Adipocyte (in vitro differentiated cells): ENCODE data around the gene ZNF574.
"Not testable (repeated sequence)": the region's sequence is repeated elsewhere in the genome, so short reads cannot be mapped to it uniquely, and the experiment has no call there.

ENCODE experiments used
- DNase-seq: peaks from one replicate; pipeline ENCODE4 v3.0.0-alpha.2; 2015; ENCODE audit warnings: low read depth
- H3K27me3 ChIP-seq: replicated peaks from 2 replicates; pipeline ENCODE4 v1.7.0; 2013; ENCODE audit warnings: mild to moderate bottlenecking, low read length, moderate library complexity; ENCODE audit not compliant: control insufficient read depth, insufficient read depth
- H3K36me3 ChIP-seq: 2 replicates; pipeline ENCODE4 v1.7.0; 2013; ENCODE audit warnings: low read length, mild to moderate bottlenecking, moderate library complexity; ENCODE audit not compliant: control insufficient read depth, insufficient read depth, severe bottlenecking
- H3K4me1 ChIP-seq: 2 replicates; pipeline ENCODE4 v1.7.0; 2013; ENCODE audit warnings: mild to moderate bottlenecking, low read length, moderate library complexity; ENCODE audit not compliant: control insufficient read depth, insufficient read depth
- H3K4me3 ChIP-seq: 2 replicates; pipeline ENCODE4 v1.7.0; 2013; ENCODE audit warnings: mild to moderate bottlenecking, low read length, moderate library complexity
- H3K9ac ChIP-seq: 2 replicates; pipeline ENCODE4 v1.7.0; 2013; ENCODE audit warnings: mild to moderate bottlenecking, low read length, moderate library complexity
- H3K9me3 ChIP-seq: 2 replicates; pipeline ENCODE4 v1.7.0; 2013; ENCODE audit warnings: mild to moderate bottlenecking, low read length, moderate library complexity; ENCODE audit not compliant: control insufficient read depth

ZNF574 gene

GRCh38 chr19:42095142-42095813 lies 19.3 kb downstream of the ZNF574 start:
- Histone ChIP-seq H3K4me3 (no peak overlapping the region), H3K9me3 (no peaks in the 10 kb centered on the region), H3K9ac (no peak overlapping the region), H3K4me1 (peaks cover 9% of the 10 kb centered on the region), H3K36me3 (no peaks in the 10 kb centered on the region), H3K27me3 (no peaks in the 10 kb centered on the region)
- DNase-seq = no peak

GRCh38 chr19:42095814-42096230 lies 19.9 kb downstream of the ZNF574 start:
- Histone ChIP-seq H3K4me3 (no peak overlapping the region), H3K9ac (no peak overlapping the region), H3K36me3 (no peaks in the 10 kb centered on the region), H3K27me3 (no peaks in the 10 kb centered on the region), H3K9me3 (no peaks in the 10 kb centered on the region), H3K4me1 (peaks cover 9% of the 10 kb centered on the region)
- DNase-seq = no peak

GRCh38 chr19:42096255-42096837 lies 20.4 kb downstream of the ZNF574 start:
- no peak for DNase-seq
- H3K4me3 ChIP-seq = no peak overlapping the region

GRCh38 chr19:42097461-42097860 lies 21.5 kb downstream of the ZNF574 start:
- Histone ChIP-seq H3K4me3 (no peak overlapping the region), H3K9me3 (no peaks in the 10 kb centered on the region), H3K9ac (no peak overlapping the region), H3K27me3 (no peaks in the 10 kb centered on the region), H3K4me1 (peaks cover 9% of the 10 kb centered on the region), H3K36me3 (no peaks in the 10 kb centered on the region)
- DNase-seq = no peak

More at GRCh38 chr19:42096255-42096837, 20.4 kb downstream of the ZNF574 start:
- Histone ChIP-seq H3K27me3 (no peaks in the 10 kb centered on the region), H3K4me1 (peaks cover 9% of the 10 kb centered on the region), H3K9ac (no peak overlapping the region), H3K9me3 (no peaks in the 10 kb centered on the region), H3K36me3 (no peaks in the 10 kb centered on the region)

- Histone ChIP-seq H3K9me3 (no peaks in the 10 kb centered on the region), H3K27me3 (no peaks in the 10 kb centered on the region), H3K36me3 (no peaks in the 10 kb centered on the region), H3K4me1 (peaks cover 6% of the 10 kb centered on the region), H3K9ac (no peak overlapping the region), H3K4me3 (no peak overlapping the region)
- DNase-seq = no peak
These were observed 22.8 kb downstream of the ZNF574 start for GRCh38 chr19:42098781-42099180.

GRCh38 chr19:42099336-42099925 lies 23.5 kb downstream of the ZNF574 start:
- Histone ChIP-seq H3K9ac (no peak overlapping the region), H3K4me1 (peaks cover 3% of the 10 kb centered on the region), H3K27me3 (no peaks in the 10 kb centered on the region), H3K36me3 (no peaks in the 10 kb centered on the region), H3K4me3 (no peak overlapping the region), H3K9me3 (no peaks in the 10 kb centered on the region)
- DNase-seq = no peak

- not testable (repeated sequence) for H3K27me3 ChIP-seq, DNase-seq, H3K9ac ChIP-seq, H3K4me1 ChIP-seq, H3K4me3 ChIP-seq, H3K36me3 ChIP-seq, H3K9me3 ChIP-seq
These were observed 24.3 kb downstream of the ZNF574 start for GRCh38 chr19:42100241-42100640.

GRCh38 chr19:42102877-42103276 lies 26.9 kb downstream of the ZNF574 start:
- Histone ChIP-seq H3K4me1 (peaks cover 3% of the 10 kb centered on the region), H3K9ac (no peak overlapping the region), H3K27me3 (no peaks in the 10 kb centered on the region), H3K36me3 (no peaks in the 10 kb centered on the region), H3K4me3 (no peak overlapping the region), H3K9me3 (no peaks in the 10 kb centered on the region)
- DNase-seq = no peak

- Histone ChIP-seq H3K9me3 (no peaks in the 10 kb centered on the region), H3K4me3 (no peak overlapping the region), H3K36me3 (no peaks in the 10 kb centered on the region), H3K27me3 (no peaks in the 10 kb centered on the region), H3K4me1 (peaks cover 8% of the 10 kb centered on the region), H3K9ac (no peak overlapping the region)
- no peak for DNase-seq
These were observed 29.4 kb downstream of the ZNF574 start for GRCh38 chr19:42105368-42105767.

GRCh38 chr19:42108527-42109389 lies 32.8 kb downstream of the ZNF574 start:
- Histone ChIP-seq H3K36me3 (no peaks in the 10 kb centered on the region), H3K4me1 (peaks cover 33% of the 10 kb centered on the region), H3K27me3 (no peaks in the 10 kb centered on the region), H3K9ac (peak overlapping the region; percentile 22), H3K4me3 (no peak overlapping the region), H3K9me3 (no peaks in the 10 kb centered on the region)
- DNase-seq = peak; percentile 94

GRCh38 chr19:42109896-42110295 lies 33.9 kb downstream of the ZNF574 start:
- Histone ChIP-seq H3K36me3 (no peaks in the 10 kb centered on the region), H3K27me3 (no peaks in the 10 kb centered on the region)

More at GRCh38 chr19:42109896-42110295, 33.9 kb downstream of the ZNF574 start:
- Histone ChIP-seq H3K4me1 (peaks cover 39% of the 10 kb centered on the region), H3K9ac (no peak overlapping the region), H3K4me3 (no peak overlapping the region), H3K9me3 (no peaks in the 10 kb centered on the region)
- no peak for DNase-seq
